ENCODE measurements around the gene TIMM22.

Gene TIMM22

GRCh38 chr17:1029196-1029921 lies 32.4 kb downstream of the TIMM22 start:
- no peak for TF ChIP-seq BACH2 (CRISPR knock-in tag; IDR thresholded peaks at IDR 0.05; ENCODE audit: borderline replicate concordance)
- TF ChIP-seq CSDC2 (CRISPR knock-in tag; IDR thresholded peaks at IDR 0.05): no peak
- TF ChIP-seq ZNF565 (CRISPR knock-in tag; conservative IDR thresholded peaks at IDR 0.05; ENCODE audit: low read depth): no peak
- TF ChIP-seq TSHZ2 (CRISPR knock-in tag; IDR thresholded peaks at IDR 0.05): no peak
- TF ChIP-seq OSR1 (CRISPR knock-in tag; IDR thresholded peaks at IDR 0.05): no peak
- TF ChIP-seq, protein P1, sequence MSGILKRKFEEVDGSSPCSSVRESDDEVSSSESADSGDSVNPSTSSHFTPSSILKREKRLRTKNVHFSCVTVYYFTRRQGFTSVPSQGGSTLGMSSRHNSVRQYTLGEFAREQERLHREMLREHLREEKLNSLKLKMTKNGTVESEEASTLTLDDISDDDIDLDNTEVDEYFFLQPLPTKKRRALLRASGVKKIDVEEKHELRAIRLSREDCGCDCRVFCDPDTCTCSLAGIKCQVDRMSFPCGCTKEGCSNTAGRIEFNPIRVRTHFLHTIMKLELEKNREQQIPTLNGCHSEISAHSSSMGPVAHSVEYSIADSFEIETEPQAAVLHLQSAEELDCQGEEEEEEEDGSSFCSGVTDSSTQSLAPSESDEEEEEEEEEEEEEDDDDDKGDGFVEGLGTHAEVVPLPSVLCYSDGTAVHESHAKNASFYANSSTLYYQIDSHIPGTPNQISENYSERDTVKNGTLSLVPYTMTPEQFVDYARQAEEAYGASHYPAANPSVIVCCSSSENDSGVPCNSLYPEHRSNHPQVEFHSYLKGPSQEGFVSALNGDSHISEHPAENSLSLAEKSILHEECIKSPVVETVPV (CRISPR knock-in tag; IDR thresholded peaks at IDR 0.05): no peak
- TF ChIP-seq ESRRG (CRISPR knock-in tag; IDR thresholded peaks at IDR 0.05): no peak
- no peak for TF ChIP-seq ISL1 (CRISPR knock-in tag; IDR thresholded peaks at IDR 0.05)
- no peak for TF ChIP-seq ZNF70 (CRISPR knock-in tag; IDR thresholded peaks at IDR 0.05)
- TF ChIP-seq SNAI2 (CRISPR knock-in tag; IDR thresholded peaks at IDR 0.05): no peak
- TF ChIP-seq PPARA (CRISPR knock-in tag; IDR thresholded peaks at IDR 0.05; ENCODE audit: borderline replicate concordance): no peak
- TF ChIP-seq ZNF8 (CRISPR knock-in tag; IDR thresholded peaks at IDR 0.05): no peak
- no peak for TF ChIP-seq ZC3H10 (CRISPR knock-in tag; IDR thresholded peaks at IDR 0.05)
- TF ChIP-seq TCF4 (CRISPR knock-in tag; IDR thresholded peaks at IDR 0.05; ENCODE audit: borderline replicate concordance): no peak
- TF ChIP-seq ZFP3 (CRISPR knock-in tag; IDR thresholded peaks at IDR 0.05): no peak
- TF ChIP-seq, protein P2, sequence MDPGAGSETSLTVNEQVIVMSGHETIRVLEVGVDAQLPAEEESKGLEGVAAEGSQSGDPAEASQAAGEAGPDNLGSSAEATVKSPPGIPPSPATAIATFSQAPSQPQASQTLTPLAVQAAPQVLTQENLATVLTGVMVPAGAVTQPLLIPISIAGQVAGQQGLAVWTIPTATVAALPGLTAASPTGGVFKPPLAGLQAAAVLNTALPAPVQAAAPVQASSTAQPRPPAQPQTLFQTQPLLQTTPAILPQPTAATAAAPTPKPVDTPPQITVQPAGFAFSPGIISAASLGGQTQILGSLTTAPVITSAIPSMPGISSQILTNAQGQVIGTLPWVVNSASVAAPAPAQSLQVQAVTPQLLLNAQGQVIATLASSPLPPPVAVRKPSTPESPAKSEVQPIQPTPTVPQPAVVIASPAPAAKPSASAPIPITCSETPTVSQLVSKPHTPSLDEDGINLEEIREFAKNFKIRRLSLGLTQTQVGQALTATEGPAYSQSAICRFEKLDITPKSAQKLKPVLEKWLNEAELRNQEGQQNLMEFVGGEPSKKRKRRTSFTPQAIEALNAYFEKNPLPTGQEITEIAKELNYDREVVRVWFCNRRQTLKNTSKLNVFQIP (CRISPR knock-in tag; IDR thresholded peaks at IDR 0.05; ENCODE audit: borderline replicate concordance, low read depth): no peak
- no peak for TF ChIP-seq RARB (CRISPR knock-in tag; IDR thresholded peaks at IDR 0.05)
- no peak; the same call in 2 of the 3 replicates for ATAC-seq

DNA sequence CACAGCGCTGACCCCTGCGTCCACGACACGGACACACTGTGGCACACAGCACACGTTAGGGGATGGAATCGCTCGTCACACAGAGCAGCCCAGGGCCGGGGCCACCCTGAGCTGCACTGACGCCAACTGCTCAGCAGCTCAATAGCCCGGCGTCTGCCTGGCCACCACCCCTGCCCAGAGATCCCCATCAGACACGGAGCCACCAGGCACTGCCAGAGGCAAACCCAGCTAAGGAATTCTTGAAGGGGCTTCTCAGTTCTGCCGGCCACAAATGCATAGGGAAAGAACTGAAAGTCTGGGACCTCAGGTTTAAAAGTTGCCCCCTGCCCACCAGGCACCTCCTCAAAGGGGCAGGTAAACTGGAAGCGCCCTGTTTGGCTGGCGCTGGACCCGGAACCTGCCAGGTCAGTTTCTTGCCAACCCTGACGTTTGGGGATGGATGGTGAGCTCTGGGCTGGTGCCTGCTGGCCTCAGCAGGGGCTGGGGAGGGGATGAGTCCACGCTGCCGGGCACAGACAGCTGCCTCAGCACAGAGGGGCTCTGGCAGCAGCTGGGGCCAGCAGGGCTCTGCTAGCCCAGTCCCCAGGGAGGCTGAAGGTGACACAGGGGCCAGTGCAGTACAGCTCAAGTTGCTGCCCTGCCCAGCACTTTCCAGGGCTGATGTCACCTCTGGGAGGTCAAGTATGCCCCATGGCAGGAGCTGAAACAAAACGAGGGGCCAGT lies 33.2 kb downstream of the TIMM22 start:
- peak; percentile 40; the same call in 2 of the 3 replicates for ATAC-seq

More for the DNA sequence above, 33.2 kb downstream of the TIMM22 start:
- TF ChIP-seq GLIS3 (CRISPR knock-in tag; IDR thresholded peaks at IDR 0.05) (no peak), BACH2 (CRISPR knock-in tag; IDR thresholded peaks at IDR 0.05; ENCODE audit: borderline replicate concordance) (no peak), TCF4 (CRISPR knock-in tag; IDR thresholded peaks at IDR 0.05; ENCODE audit: borderline replicate concordance) (no peak), ZNF70 (CRISPR knock-in tag; IDR thresholded peaks at IDR 0.05) (no peak), ISL1 (CRISPR knock-in tag; IDR thresholded peaks at IDR 0.05) (no peak), ZC3H10 (CRISPR knock-in tag; IDR thresholded peaks at IDR 0.05) (no peak), RARB (CRISPR knock-in tag; IDR thresholded peaks at IDR 0.05) (no peak), ESRRG (CRISPR knock-in tag; IDR thresholded peaks at IDR 0.05) (no peak), PPARA (CRISPR knock-in tag; IDR thresholded peaks at IDR 0.05; ENCODE audit: borderline replicate concordance) (no peak), ZNF8 (CRISPR knock-in tag; IDR thresholded peaks at IDR 0.05) (no peak), TSHZ2 (CRISPR knock-in tag; IDR thresholded peaks at IDR 0.05) (no peak), CSDC2 (CRISPR knock-in tag; IDR thresholded peaks at IDR 0.05) (no peak), OSR1 (CRISPR knock-in tag; IDR thresholded peaks at IDR 0.05) (no peak), ZNF565 (CRISPR knock-in tag; conservative IDR thresholded peaks at IDR 0.05; ENCODE audit: low read depth) (no peak), ZFP3 (CRISPR knock-in tag; IDR thresholded peaks at IDR 0.05) (no peak)
- TF ChIP-seq, protein P3, sequence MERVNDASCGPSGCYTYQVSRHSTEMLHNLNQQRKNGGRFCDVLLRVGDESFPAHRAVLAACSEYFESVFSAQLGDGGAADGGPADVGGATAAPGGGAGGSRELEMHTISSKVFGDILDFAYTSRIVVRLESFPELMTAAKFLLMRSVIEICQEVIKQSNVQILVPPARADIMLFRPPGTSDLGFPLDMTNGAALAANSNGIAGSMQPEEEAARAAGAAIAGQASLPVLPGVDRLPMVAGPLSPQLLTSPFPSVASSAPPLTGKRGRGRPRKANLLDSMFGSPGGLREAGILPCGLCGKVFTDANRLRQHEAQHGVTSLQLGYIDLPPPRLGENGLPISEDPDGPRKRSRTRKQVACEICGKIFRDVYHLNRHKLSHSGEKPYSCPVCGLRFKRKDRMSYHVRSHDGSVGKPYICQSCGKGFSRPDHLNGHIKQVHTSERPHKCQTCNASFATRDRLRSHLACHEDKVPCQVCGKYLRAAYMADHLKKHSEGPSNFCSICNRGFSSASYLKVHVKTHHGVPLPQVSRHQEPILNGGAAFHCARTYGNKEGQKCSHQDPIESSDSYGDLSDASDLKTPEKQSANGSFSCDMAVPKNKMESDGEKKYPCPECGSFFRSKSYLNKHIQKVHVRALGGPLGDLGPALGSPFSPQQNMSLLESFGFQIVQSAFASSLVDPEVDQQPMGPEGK (CRISPR knock-in tag; IDR thresholded peaks at IDR 0.05; ENCODE audit: borderline replicate concordance): no peak
- TF ChIP-seq, protein P1 (CRISPR knock-in tag; IDR thresholded peaks at IDR 0.05): no peak
- TF ChIP-seq, protein P2 (CRISPR knock-in tag; IDR thresholded peaks at IDR 0.05; ENCODE audit: borderline replicate concordance, low read depth): no peak
- TF ChIP-seq, protein P4, sequence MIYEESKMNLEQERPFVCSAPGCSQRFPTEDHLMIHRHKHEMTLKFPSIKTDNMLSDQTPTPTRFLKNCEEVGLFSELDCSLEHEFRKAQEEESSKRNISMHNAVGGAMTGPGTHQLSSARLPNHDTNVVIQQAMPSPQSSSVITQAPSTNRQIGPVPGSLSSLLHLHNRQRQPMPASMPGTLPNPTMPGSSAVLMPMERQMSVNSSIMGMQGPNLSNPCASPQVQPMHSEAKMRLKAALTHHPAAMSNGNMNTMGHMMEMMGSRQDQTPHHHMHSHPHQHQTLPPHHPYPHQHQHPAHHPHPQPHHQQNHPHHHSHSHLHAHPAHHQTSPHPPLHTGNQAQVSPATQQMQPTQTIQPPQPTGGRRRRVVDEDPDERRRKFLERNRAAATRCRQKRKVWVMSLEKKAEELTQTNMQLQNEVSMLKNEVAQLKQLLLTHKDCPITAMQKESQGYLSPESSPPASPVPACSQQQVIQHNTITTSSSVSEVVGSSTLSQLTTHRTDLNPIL (CRISPR knock-in tag; IDR thresholded peaks at IDR 0.05; ENCODE audit: low read depth): no peak
